Uterus (tissue), 2 donors: ENCODE results near the gene GEMIN5.

ENCODE experiments used
- POLR2A ChIP-seq, 2 donors: fragments of 450-650 bp; IDR thresholded peaks; one replicate each; pipeline ENCODE4 v1.6.1; 2016; ENCODE audit warnings: antibody characterized with exemption in 2 of 2, mild to moderate bottlenecking in 1 of 2, moderate library complexity in 1 of 2
- TF ChIP-seq, protein P1 (sequence below), 4 experiments: fragments of 200-600 bp in 2 of 4; fragments of 450-650 bp in 2 of 4; sonication (generic) in 2 of 4; IDR thresholded peaks; one replicate each; pipeline ENCODE4 v1.5.1; 2016 to 2019; ENCODE audit warnings: antibody characterized with exemption in 4 of 4, mild to moderate bottlenecking in 2 of 4, moderate library complexity in 1 of 4

DNA sequence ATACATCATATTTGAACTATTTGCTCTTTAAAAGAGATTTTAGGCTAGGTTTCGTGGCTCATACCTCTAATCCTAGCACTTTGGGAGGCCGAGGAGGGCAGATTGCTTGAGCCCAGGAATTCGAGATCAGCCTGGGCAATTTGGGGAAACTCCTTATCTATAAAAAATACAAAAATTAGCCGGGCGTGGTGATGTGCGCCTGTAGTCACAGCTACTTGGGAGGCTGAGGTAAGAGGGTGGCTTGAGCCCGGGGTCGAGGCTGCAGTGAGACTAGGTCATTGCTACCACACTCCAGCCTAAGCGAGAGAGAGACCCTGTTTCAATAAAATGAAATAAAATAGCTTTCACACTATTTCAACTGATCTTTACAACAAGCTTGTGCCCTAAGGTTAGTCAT lies 2.4 kb upstream of the GEMIN5 start:
- TF ChIP-seq, protein P1, sequence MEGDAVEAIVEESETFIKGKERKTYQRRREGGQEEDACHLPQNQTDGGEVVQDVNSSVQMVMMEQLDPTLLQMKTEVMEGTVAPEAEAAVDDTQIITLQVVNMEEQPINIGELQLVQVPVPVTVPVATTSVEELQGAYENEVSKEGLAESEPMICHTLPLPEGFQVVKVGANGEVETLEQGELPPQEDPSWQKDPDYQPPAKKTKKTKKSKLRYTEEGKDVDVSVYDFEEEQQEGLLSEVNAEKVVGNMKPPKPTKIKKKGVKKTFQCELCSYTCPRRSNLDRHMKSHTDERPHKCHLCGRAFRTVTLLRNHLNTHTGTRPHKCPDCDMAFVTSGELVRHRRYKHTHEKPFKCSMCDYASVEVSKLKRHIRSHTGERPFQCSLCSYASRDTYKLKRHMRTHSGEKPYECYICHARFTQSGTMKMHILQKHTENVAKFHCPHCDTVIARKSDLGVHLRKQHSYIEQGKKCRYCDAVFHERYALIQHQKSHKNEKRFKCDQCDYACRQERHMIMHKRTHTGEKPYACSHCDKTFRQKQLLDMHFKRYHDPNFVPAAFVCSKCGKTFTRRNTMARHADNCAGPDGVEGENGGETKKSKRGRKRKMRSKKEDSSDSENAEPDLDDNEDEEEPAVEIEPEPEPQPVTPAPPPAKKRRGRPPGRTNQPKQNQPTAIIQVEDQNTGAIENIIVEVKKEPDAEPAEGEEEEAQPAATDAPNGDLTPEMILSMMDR (IDR thresholded peaks at IDR 0.05): no peak
- TF ChIP-seq POLR2A (IDR thresholded peaks at IDR 0.05): no peak
